Stimulated activated CD4-positive, alpha-beta T cell treated with anti-CD3 and anti-CD28 coated beads, Interleukin-12 subunit alpha, Interleukin-12 subunit beta, amount 100 ng/mL, for 4 hours (primary cell): ENCODE measurements around the gene EFEMP2.
"Not testable (repeated sequence)": the region's sequence is repeated elsewhere in the genome, so short reads cannot be mapped to it uniquely, and the experiment has no call there.

Experiments used
- DNase-seq: peaks from one replicate; pipeline ENCODE4 v3.0.0-alpha.2; 2020

The EFEMP2 gene

GRCh38 chr11:65854161-65854592 lies 18.4 kb downstream of the EFEMP2 start:
- no peak for DNase-seq

- DNase-seq = no peak
Measured at GRCh38 chr11:65853246-65853979, 19.2 kb downstream of the EFEMP2 start.

- DNase-seq = no peak
Measured at GRCh38 chr11:65852508-65853245, 19.9 kb downstream of the EFEMP2 start.

GRCh38 chr11:65851811-65852507 lies 20.6 kb downstream of the EFEMP2 start:
- no peak for DNase-seq

GRCh38 chr11:65851083-65851579 lies 21.5 kb downstream of the EFEMP2 start:
- DNase-seq = no peak

- no peak for DNase-seq
Measured at GRCh38 chr11:65850217-65851082, 22.1 kb downstream of the EFEMP2 start.

- no peak for DNase-seq
Measured at GRCh38 chr11:65849771-65850216, 22.8 kb downstream of the EFEMP2 start.

- no peak for DNase-seq
Measured at GRCh38 chr11:65849366-65849765, 23.2 kb downstream of the EFEMP2 start.

DNA sequence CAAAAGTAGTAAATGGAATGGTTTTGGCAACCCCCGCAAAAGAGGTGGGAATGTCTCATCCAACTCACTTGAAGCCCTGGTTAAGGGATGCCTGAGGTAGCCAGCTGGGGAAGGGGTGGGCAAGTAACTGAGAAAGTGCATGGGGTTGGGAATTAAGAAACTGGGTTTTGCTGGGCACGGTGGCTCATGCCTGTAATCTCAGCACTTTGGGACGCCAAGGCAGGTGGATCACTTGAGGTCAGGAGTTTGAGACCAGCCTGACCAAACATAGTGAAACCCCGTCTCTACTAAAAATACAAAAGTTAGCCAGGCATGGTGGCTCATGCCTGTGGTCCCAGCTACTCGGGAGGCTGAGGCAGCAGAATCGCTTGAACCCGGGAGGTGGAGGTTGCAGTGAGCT lies 23.9 kb downstream of the EFEMP2 start:
- not testable (repeated sequence) for DNase-seq

GRCh38 chr11:65847746-65848145 lies 24.9 kb downstream of the EFEMP2 start:
- DNase-seq = no peak

DNA sequence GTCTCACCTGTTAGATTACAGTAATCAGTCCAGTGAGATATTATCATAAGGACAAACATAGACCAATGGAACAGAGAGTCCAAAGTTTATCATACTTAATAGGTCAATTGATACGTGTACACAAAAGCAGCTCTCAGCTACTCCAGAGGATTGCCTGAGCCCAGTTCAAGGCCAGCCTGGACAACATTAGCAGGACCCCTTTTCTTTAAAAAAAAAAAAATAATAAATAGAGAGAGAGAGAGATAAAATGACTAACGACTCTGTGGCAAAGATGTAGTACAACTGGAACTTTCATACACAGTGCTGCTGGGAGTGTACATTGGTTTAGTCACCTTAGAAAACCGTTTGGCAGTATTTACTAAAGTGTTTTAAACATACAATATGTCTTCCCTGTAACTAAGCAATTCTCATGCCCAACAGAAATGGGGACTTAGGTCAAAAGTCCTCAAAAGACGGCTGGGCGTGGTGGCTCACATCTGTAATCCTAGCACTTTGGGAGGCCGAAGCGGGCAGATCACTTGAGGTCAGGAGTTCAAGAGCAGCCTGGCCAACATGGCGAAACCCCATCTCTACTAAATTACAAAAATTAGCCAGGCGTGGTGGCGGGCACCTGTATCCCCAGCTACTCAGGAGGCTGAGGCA lies 28.2 kb downstream of the EFEMP2 start:
- DNase-seq = no peak

DNA sequence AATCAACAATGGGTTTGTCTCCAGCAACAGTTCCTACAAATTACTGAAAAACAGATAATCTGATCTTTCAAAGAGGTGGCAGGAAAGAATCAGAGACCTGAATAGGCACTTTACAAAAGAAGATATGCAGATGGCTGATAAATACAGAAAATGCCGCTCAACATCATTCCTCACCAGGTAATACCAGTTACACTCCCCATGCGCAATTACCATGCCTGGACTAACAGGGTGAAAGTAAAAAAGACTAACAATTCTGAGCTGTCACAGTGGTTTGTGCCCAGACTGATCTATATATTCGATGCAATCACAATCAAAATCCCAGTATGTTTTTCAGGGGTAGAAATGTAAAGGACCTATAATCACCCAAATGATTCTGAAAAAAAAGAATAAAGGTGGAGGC lies 28.8 kb downstream of the EFEMP2 start:
- DNase-seq = no peak

DNA sequence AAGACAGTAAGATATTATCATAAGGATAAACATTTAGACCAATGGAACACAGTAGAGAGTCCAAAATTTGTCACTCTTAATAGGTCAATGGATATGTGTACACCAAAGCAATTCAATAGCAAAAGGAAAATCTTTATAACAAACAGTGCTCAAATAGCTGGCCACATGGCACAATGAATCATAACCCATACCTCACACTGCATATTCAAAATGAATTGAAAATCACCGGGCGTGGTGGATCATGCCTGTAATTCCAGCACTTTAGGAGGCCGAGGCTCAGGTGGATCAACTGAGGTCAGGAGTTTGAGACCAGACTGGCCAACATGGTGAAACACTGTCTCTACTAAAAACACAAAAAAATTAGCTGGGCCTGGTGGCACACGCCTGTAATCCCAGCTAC lies 30.5 kb downstream of the EFEMP2 start:
- no peak for DNase-seq

GRCh38 chr11:65834202-65834601 lies 38.4 kb downstream of the EFEMP2 start:
- DNase-seq = no peak

GRCh38 chr11:65833297-65834030 lies 39.1 kb downstream of the EFEMP2 start, which contains the start of gene SNX32:
Gene SNX32 (plus strand): TSS chr11:65833963. CDS start chr11:65834066, 103 bp downstream.
- peak; percentile 93 for DNase-seq

DNA sequence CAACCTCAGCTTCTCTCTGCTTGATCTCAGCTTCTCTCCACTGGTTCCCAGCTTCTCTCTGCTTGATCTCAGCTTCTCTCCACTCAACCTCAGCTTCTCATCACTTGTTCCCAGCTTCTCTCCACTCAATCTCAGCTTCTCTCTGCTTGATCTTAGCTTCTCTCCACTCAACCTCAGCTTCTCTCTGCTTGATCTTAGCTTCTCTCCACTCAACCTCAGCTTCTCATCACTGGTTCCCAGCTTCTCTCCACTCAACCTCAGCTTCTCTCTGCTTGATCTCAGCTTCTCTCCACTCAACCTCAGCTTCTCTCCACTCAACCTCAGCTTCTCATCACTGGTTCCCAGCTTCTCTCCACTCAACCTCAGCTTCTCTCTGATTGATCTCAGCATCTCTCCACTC lies 40.4 kb downstream of the EFEMP2 start:
- not testable (repeated sequence) for DNase-seq

GRCh38 chr11:65829459-65829858 lies 43.1 kb downstream of the EFEMP2 start:
- no peak for DNase-seq

DNA sequence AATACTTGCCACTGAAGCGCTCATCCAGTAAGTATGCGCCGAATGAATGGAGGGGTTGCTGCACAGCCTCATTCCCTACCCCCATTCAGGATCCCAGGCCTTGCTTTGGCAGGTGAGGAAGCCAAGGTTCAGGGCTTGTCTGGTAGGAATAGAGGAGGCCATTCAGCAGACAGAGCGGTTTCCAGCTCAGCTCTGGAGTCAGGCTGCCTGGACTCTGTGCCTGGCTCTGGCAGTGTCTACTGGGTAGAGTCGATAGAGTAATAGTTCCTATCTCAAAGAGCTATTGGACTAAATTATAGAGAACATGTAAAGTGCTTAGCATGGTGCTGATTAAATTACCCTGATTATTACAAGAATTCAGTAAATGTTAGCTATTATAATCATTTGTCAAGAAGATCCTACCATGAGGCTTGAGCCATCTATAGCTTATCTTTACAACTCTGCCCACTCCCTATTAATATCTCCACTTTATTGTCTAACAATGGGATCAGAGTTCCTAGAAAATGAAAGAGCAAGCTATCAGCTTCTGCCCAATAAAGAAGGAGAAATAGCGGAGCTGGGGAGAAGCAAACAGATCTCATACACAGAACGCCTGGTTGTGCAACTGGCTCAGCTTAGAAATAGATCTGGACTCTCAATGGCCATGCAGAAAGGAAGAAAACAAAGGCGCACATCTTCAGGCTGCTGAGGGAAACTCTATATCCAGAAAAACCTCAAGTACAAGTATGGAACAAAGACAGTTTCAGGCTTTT lies 45.4 kb downstream of the EFEMP2 start:
- no peak for DNase-seq

GRCh38 chr11:65822776-65823528 lies 49.6 kb downstream of the EFEMP2 start:
- DNase-seq = no peak

DNA sequence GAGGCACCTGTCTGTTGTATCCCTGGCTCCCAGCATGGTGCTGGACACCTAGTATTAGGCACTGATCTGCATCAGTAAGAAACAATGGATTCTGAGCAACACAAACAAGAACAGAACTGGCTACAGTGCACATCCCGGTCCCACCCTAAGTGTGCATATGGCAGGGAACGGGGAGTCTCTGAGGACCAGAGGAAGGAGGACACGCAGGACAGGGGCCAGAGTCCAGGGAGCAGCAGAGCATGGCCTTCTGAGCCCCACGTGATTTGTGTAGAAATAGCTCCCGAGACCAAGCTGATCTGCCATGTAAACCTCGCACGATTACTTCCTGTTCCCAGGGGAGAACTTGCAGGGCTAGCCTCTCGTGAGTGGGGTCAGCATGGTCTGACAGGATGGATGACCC lies 51.5 kb downstream of the EFEMP2 start:
- no peak for DNase-seq
